ENCODE measurements around the gene AFF3.
"Not testable (repeated sequence)": the region's sequence is repeated elsewhere in the genome, so short reads cannot be mapped to it uniquely, and the experiment has no call there.

Gene AFF3

DNA sequence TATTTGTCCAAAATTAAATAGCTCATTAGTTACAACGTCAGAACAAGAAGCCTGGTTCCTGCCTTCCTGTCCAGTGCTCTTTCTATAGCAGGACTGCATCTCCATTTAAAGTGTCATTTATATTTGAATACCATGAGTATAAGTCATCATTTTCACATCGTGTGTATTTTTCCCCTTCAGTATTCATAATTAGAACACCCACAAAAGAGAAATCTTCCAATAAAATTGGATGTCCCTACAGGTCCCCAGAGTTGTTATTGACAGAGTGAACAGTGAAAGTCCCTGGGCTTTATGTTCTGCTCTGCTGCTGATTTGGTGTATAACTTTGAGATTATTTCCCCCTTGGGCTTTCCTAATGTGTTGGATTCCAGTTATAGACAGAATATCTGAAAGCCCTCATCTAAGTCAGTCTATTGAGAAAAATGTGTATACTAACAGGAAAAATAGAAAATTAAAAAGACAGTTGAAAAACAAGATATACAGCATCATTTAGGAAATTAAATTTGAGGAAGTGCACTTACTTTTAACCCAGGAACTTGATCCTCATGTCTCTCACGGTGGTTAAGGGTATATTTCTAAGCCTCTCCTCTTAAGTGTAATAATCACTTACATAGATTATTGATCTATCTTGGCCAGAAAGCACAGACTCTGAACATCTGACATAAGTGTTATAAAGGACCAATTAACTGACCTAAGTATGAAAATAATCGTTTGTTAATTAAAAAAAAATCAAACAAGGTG is 637.4 kb downstream of the AFF3 start:
- no peak for DNase-seq

DNA sequence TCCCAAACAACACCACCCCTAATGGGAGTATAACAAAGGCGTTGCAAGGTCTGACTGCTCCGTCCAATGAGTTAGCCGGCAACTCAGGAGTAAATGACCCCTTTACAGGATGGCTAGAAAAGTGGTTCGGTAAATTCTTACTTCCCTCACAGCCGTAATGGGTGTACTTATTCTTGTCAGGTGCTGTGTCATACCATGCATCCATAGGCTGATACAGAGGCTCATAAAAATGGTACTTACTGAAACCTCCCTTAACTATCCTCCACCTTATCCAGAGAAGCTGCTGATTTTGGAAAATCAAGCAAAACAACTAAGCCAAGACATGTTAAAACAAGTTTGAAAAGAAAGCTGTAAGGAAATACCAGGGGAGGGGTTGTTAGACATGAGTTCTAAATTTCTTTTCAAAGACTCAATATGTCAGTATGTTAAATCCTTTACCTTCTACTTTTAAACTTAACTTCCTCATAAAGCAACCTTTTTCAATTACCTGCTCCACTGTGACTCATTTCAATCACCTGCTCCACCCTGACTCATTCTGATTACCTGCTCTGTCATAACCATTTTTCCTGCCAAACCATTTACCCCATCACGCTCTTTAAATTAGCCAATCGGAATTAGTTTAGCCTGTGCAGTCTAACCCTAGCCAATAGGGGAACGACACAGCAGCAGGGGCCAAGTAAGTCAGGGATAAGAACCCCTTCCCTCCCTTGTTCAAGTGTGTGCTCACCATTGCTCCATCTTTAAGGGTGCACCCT is 638.6 kb downstream of the AFF3 start:
- not testable (repeated sequence) for DNase-seq

DNA sequence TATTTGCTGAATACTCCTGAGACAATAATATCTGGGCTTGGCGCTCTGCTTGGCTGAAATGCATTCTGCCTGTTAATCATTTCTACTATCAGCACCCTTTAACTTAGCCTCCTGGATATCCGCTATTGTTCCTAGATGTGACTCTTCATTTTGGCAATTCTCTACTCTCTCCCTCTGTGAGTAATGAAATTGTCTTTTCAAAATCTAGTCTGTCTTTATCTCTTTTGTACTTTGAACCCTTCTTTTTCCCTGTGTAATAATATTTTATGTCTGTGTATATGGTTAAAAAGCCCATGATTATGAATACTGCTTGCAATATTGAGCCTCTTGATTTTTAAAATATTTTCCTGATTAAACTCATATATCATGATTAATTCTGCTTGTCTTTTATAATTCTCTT is 646.4 kb downstream of the AFF3 start:
- no peak for DNase-seq

Measured in amniotic stem cell (primary cell).